Spleen (tissue), 7 donors: ENCODE measurements around the gene DNAJC3.
"Not testable (repeated sequence)": the region's sequence is repeated elsewhere in the genome, so short reads cannot be mapped to it uniquely, and the experiment has no call there.

Experiments
- CTCF ChIP-seq, 11 experiments: fragments of 200-600 bp in 7 of 11; fragments of 450-650 bp in 4 of 11; sonication (generic) in 4 of 11; IDR thresholded peaks in 8 of 11; conservative IDR thresholded peaks in 3 of 11; 1 replicate in 7 of 11; 2 replicates in 4 of 11; pipeline versions ENCODE4 v1.4.0 to v1.8.0; 2016 to 2021; ENCODE audit warnings: antibody characterized with exemption in 11 of 11, inconsistent platforms in 4 of 11, mild to moderate bottlenecking in 1 of 11
- POLR2AphosphoS5 ChIP-seq, 3 donors: sonication (generic); formaldehyde crosslinking; IDR thresholded peaks; one replicate each; pipeline ENCODE4 v1.5.1; 2017; ENCODE audit warnings: antibody characterized with exemption in 3 of 3
- donor health status: DM: no; HTN: no; CAD: no; lungs with moderate emphysema.
- donor health status: DM: no; HTN: no; CAD: no.
- donor health status: DM: no; HTN: no; CAD: no.

DNA sequence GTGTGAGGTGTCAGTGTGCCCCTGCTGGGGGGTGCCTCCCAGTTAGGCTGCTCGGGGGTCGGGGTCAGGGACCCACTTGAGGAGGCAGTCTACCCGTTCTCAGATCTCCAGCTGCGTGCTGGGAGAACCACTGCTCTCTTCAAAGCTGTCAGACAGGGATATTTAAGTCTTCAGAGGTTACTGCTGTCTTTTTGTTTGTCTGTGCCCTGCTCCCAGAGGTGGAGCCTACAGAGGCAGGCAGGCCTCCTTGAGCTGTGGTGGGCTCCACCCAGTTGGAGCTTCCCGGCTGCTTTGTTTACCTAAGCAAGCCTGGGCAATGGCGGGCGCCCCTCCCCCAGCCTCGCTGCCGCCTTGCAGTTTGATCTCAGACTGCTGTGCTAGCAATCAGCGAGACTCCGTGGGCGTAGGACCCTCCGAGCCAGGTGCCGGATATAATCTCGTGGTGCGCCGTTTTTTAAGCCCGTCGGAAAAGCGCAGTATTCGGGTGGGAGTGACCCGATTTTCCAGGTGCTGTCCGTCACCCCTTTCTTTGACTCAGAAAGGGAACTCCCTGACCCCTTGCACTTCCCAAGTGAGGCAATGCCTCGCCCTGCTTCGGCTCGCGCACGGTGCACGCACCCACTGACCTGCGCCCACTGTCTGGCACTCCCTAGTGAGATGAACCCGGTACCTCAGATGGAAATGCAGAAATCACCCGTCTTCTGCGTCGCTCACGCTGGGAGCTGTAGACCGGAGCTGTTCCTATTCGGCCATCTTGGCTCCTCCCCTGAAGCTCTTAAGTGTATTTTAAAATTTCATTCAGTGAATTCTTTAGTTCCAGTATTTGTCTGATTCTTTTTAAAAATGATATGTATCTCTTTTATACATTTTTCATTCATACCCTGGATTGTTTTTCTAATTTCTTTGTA is 63.4 kb downstream of the DNAJC3 start:
- not testable (repeated sequence) for TF ChIP-seq POLR2AphosphoS5 (IDR thresholded peaks at IDR 0.05); CTCF (IDR thresholded peaks at IDR 0.05 in 8 of 11, conservative IDR thresholded peaks at IDR 0.05 in 3 of 11)
